GM18861 (cell line): ENCODE results near the gene WFDC10A.
"Not testable (repeated sequence)": the region's sequence is repeated elsewhere in the genome, so short reads cannot be mapped to it uniquely, and the experiment has no call there.

Experiments used
- ATAC-seq: cut with Tn5 transposase; IDR thresholded peaks from one replicate; pipeline ENCODE4 v1.9.1; 2021; ENCODE audit not compliant: unreplicated experiment

Gene WFDC10A

GRCh38 chr20:45629496-45630100 is at the start of gene WFDC10A:
TSS of gene WFDC10A (plus strand) at chr20:45629739. CDS start at chr20:45629814, 75 bp downstream.
- no peak for ATAC-seq

- no peak for ATAC-seq
Measured at GRCh38 chr20:45581702-45582101, 47.8 kb upstream of the WFDC10A start.

GRCh38 chr20:45583502-45583901 is 46.0 kb upstream of the WFDC10A start:
- no peak for ATAC-seq

DNA sequence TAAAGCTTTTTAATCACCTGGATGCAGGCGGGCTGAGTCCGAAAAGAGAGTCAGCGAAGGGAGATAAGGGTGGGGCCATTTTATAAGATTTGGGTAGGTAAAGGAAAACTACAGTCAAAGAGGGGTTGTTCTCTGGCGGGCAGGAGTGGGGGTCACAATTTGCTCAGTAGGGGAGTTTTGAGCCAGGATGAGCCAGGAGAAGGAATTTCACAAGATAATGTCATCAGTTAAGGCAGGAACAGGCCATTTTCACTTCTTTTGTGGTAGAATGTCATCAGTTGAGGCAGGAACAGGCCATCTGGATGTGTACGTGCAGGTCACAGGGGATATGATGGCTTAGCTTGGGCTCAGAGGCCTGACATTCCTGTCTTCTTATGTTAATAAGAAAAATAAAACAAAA is 45.2 kb upstream of the WFDC10A start:
- not testable (repeated sequence) for ATAC-seq

DNA sequence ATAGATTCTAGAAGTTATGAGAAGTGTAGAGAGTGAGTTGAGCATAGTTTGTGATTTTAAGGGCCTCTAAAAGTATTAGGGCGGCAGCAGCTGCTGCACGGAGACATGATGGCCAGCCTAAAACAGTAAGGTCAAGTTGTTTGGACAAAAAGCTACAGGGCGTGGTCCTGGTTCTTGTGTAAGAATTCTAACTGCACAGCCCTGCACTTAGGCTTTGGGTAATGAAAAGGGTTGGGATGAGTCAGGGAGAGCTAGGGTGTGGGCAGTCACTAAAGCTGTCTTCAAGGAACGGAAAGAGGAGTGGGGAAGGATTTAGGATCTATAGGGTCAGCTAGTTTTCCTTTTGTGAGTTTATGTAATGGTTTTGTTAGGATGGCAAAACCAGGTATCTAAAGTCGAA is 43.6 kb upstream of the WFDC10A start:
- ATAC-seq = not testable (repeated sequence)

DNA sequence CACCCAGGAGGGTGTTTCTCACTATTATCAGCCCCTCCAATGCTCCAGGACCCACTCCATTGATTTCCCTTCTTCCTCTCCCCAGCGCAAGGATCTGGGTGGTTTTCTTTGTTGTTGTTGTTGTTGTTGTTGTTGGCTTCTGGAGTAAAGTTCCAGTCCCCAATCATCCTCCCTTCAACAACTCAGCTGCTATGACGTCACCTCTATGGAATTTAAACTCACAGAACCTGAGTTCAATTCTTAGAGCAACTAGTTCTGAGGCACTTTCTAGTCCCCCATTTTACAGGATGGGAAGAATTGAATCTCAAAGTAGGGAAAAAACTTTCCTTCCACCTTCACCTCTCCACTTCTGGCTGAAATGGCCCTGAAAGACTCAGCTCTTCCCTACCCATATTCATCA is 40.7 kb upstream of the WFDC10A start:
- no peak for ATAC-seq

GRCh38 chr20:45589725-45590124 is 39.8 kb upstream of the WFDC10A start:
- no peak for ATAC-seq

GRCh38 chr20:45592574-45593189 is 36.9 kb upstream of the WFDC10A start:
- peak; percentile 66 for ATAC-seq

GRCh38 chr20:45593498-45593897 is 36.0 kb upstream of the WFDC10A start:
- no peak for ATAC-seq

GRCh38 chr20:45595235-45595634 is 34.3 kb upstream of the WFDC10A start:
- ATAC-seq = no peak

DNA sequence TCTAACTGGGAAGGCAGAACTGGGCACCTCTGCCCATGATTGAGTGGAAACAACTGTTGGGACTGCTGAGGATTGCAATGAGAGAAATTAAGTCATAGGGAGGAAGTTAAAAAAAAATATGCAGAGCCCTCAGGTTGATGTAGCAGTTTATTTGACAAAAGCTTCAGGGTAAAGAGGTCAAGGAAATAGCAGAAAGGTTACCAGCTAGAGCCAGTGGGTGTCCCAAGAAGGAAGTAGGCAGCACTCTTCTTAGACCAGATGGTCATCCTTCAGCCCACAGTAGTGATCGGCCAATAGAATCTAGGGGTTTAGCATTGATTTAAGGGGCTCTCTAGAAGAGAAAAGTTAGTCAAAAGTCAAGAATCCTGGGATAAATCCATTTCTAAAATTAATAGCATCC is 21.7 kb upstream of the WFDC10A start:
- ATAC-seq = no peak

- no peak for ATAC-seq
Measured at GRCh38 chr20:45611054-45611453, 18.5 kb upstream of the WFDC10A start.

DNA sequence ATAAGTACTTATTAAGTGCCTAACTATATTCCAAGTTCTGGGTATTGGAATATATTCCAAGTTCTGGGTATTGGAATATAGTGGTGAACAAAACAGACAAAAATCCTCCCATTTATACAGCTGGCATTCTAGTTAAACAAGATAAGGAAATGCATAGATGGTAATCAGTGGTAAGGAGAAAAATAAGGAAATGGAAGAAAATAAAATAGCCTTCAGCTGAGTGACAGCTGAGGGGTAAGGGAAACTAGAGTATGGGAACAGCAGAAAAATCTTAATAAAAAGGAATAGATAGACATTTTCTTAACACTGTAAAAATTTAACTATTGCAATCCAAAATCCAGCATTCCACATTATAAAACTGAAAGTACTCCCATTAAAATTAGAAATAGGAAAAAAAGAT is 17.2 kb upstream of the WFDC10A start:
- ATAC-seq = no peak

DNA sequence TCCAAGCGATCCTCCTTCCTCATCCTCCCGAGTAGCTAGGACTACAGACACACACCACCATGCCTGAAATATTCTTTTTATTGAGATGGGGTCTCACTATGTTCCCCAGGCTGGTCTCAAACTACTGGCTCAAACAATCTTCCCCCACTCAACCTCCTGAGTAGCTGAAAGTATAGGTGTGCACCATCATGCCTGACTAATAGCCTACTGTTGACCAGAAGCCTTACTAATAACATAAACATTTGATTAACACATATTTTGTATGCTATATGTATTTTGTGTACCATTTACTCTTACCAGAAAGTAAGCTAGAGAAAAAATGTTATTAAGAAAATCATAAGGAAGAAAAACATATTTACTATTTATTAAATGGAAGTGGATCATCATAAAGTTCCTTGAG is 11.9 kb upstream of the WFDC10A start:
- ATAC-seq = no peak

- no peak for ATAC-seq
Measured at GRCh38 chr20:45621593-45621992, 7.9 kb upstream of the WFDC10A start.

DNA sequence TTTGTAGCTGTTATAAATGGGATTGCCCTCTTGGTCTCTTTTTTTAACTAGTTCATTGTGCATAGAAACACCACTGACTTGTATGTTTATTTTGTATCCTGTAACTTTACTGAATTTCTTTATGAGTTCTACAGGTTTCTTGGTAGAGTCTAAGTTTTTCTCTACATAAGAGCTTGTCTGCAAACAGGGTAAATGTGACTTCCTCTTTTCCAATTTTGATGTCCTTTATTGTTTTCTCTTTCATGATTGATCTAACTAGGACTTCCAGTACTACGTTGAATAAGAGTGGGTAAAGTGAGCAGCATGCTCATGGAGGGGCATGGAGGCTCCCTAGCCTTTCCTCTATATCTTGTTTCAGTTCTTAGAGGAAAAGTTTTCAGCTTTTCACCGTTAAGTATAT is 3.0 kb upstream of the WFDC10A start:
- no peak for ATAC-seq

GRCh38 chr20:45630371-45630770 is 832 bp downstream of the WFDC10A start:
- no peak for ATAC-seq

DNA sequence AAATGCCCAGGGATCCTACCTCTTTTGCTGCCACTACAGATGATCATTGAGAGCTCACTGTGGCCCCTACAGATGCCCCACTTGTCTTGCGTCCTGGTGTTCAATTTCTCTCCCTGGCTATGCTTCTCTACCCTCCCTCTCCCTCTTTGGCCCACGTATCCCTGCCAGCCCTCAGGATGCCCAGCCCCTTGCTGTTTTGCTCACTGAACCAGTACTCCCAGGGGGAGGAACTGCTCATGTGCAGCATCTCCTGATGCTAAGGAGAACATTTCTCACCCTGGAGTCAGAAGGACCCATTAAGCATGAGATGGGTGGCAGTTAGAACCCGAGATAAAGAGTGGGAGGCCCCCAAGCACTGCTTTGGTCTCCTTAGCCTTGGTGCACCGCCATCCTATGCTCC is 1.6 kb downstream of the WFDC10A start, which contains the start of gene WFDC9:
WFDC9 (minus strand) TSS at position 101 of the 400 bp plus-strand sequence. CDS start 21,103 bp downstream, outside the sequence.
- no peak for ATAC-seq

- no peak for ATAC-seq
Measured at GRCh38 chr20:45636513-45636912, 7.0 kb downstream of the WFDC10A start.

DNA sequence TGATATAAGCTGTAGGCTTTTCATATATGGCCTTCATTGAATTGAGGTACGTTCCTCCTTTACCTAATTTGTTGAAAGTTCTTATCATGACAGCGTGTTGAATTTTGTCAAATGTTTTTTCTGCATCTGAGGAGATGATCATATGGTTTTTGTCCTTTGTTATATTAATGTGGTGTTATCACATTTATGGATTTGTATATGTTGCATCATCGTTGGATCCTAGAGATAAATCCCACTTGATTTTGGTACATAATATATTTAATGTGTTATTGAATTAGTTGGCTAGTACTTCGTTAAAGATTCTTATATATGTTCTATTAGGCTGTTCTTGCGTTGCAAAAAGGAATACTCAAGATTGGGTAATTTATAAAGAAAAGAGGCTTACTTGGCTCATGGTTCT is 10.1 kb downstream of the WFDC10A start:
- ATAC-seq = no peak

- not testable (repeated sequence) for ATAC-seq
Measured at GRCh38 chr20:45641076-45641475, 11.5 kb downstream of the WFDC10A start.

GRCh38 chr20:45645869-45646268 is 16.3 kb downstream of the WFDC10A start:
- not testable (repeated sequence) for ATAC-seq

DNA sequence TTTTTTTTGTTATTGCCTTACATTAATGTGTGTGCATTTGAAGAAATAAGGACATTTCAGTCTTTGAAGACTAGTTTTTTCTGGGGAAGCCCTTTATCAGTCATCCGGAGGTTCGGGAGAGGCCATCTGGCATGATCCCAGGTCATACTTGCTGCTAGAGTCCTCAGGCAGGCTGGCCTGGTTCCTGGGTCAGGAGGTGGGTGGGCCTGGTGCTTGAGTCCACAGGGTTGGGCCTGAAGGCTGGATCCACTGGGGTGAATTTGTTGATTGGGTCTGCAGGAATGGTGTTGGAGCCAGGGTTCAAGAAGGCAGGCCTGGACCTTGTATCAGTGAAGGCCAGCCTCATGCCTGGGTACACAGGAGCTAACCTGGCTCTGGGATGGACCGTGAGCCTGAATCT is 17.3 kb downstream of the WFDC10A start:
- ATAC-seq = no peak
